Activated CD8-positive, alpha-beta memory T cell treated with anti-CD3 and anti-CD28 coated beads, Interleukin-2, amount 50 U/mL, for 48 hours (primary cell): Measurements from ENCODE around the gene HCN3.
"Not testable (repeated sequence)": the region's sequence is repeated elsewhere in the genome, so short reads cannot be mapped to it uniquely, and the experiment has no call there.

Experiments used
- DNase-seq: peaks from one replicate; pipeline ENCODE4 v3.0.0-alpha.2; 2020

The HCN3 gene

DNA sequence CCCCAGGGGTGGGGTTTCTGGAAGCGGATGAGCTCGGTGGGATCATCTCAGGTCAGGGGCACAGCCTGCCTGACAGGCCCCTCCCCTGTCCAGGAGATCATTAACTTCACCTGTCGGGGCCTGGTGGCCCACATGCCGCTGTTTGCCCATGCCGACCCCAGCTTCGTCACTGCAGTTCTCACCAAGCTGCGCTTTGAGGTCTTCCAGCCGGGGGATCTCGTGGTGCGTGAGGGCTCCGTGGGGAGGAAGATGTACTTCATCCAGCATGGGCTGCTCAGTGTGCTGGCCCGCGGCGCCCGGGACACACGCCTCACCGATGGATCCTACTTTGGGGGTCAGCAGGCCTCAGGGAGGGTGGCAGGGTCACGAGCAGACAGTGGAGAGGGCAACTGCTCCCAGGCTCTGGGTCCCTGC lies 8.4 kb downstream of the HCN3 start:
- no peak for DNase-seq

DNA sequence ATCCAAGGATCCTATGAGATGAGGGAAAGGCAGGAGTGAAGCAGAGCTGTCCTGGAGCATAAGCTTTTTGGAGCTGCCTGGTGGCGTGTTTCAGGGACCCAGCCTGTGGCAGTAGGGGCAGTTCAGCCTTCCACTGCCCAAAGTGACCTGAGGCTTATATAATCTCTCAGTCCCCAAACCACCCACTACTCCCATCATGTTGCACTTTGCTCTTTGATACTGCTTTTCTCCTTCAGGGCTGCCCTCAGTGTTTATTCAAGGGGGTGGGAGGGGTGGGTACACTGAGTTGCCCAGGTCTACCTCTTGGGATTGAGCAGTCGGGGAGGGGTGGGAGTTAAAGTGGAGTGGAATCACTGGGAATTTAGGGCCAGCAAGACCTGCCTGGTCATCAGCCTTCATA lies 9.3 kb downstream of the HCN3 start:
- DNase-seq: no peak

DNA sequence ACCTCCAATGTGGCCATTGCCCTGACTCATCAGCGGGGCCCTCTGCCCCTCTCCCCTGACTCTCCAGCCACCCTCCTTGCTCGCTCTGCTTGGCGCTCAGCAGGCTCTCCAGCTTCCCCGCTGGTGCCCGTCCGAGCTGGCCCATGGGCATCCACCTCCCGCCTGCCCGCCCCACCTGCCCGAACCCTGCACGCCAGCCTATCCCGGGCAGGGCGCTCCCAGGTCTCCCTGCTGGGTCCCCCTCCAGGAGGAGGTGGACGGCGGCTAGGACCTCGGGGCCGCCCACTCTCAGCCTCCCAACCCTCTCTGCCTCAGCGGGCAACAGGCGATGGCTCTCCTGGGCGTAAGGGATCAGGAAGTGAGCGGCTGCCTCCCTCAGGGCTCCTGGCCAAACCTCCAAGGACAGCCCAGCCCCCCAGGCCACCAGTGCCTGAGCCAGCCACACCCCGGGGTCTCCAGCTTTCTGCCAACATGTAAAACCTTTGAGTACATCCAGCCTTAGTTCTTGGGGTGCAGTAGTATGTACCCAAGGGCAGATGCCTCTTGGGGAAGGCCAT lies 10.8 kb downstream of the HCN3 start:
- DNase-seq: no peak

DNA sequence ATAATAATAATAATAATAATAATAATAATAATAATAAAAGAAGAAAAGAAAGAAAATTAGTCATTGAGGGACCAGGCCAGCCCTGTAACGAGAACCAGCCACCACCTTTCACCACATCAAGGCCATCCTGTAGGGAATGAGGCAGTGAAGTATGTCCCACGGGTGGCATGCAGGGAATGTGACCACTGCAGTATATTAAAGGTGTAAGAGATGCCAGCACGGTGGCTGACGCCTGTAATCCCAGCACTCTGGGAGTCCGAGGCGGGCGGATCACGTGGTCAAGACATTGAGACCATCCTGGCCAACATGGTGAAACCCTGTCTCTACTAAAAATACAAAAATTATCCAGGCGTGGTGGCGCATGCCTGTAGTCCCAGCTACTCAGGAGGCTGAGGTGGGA lies 13.7 kb downstream of the HCN3 start:
- DNase-seq: not testable (repeated sequence)

DNA sequence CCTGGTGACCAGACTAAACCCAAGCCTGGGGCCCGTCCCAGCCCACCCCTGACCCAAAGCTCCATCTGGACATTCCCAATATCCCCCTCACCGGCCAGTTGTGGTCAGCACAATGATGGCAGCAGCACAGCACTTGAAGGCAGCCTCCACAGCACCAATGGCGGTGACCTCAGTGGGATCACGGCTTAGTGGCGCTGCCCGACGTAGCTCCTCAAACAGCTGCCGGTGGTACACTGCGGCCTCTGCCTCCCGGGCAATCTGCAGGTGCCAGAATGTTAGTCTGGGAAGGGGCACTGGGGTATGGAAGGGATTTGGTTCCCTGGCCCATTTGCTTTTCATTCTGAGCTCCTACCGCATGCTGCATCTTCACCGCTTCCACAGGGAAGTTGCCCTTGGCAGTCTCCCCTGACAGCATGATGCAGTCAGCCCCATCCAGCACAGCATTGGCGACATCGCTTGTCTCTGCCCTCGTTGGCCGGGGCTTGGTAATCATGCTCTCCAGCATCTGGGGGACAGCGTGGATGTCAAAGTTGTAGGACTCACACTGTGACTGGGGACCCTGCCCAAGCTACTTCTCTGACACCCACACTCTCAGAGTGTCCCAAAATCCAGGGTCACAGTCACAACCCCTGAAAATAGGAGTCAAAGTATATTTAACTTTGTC lies 16.0 kb downstream of the HCN3 start:
- DNase-seq: no peak

DNA sequence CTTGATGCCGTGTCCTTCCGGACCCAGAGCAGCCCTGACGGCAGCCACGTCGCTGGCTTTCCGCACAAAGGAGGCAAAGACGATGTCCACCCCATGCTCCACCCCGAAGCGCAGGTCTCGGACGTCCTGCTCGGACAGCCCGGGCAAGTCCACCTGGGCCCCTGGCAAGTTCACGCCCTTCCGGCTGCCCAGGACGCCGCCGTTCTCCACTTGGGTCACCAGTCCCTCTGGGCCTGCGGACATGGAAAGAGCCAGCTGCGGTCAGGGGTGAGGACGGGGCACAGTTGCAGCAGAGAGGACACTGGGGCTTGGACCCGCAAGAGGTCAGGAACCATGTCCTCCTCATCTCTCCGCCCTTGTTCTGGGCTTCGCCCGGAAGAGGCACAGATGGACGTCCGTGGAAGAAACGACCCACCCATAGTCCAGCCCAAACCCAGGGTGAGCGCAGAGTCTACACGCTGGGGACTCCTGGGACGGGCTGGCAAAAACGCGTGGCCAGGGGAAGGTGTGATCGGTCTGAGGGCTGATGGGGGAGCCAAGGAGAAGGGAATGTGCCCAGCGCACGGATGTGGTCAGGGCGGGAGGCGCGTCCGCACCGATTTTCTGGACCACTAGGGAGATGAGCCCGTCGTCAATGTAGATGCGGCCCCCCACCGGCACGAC lies 17.4 kb downstream of the HCN3 start:
- DNase-seq: no peak

DNA sequence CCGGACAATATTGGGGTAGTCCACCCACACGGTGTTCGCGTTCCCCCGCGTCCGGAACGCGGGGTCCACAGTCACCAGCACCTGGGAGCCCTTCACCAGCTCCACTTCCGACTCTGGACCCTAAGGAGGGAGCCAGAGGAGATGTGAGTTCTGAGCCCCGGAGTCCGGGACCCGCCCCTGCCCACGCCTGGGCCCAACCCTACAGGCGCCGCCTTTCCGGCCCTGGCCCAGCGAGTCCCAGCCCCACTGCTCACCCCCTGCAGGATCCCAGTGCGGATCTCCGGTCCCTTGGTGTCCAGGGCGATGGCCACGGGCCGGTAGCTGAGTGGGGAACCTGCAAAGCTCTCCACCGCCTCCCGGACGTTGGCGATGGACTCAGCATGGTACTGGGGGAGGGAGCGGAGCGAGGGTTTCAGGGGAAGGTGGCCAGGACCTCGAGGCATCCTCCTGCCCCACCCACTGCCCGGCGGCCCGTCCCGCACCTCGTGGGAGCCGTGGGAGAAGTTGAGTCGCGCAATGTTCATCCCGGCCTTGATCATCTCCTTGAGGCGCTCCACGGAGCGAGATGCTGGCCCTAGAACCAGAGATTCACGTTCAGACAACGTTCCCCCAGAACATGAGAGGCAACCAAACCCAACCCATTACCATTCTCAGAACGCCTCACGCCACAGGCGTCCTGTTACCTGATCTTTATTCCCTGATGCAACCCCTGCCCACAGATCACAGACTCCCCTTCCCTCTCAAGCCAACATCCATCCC lies 18.1 kb downstream of the HCN3 start:
- DNase-seq: no peak

DNA sequence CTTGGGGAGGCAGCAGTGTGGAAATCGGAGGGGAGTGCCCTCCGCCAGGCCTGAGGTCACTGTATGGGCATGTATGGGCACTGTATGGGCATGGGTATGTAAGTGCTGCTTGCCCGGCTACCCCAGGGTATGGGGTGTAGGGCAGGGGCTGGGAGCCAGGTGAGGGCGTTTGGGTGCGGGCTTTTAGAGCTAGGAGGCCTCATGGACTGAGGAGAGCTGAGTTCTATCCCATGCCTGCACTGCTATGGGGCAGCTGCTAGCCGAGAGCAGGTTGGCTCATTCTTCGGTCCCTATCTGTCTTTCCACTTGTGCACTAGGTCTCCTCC lies 18.6 kb downstream of the HCN3 start:
- no peak for DNase-seq

DNA sequence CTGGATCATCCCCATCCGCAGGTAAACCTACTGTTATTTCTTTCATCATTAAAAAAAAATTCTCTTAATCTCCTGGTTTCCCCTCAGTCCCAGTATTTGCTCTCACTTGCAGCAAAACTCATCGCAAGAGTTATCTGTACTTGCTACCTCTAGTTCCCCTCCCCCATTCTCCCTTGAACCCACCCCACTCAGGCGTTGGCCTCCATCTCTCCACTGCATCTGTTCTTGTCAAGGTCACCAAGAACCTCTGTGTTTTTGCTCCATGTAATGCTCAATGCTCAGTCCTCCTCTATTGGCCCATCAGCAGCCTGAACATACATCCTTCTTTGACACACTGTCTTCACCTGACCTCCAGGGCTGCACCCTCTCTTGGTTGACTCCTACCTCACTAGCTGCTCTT lies 19.4 kb downstream of the HCN3 start:
- no peak for DNase-seq

DNA sequence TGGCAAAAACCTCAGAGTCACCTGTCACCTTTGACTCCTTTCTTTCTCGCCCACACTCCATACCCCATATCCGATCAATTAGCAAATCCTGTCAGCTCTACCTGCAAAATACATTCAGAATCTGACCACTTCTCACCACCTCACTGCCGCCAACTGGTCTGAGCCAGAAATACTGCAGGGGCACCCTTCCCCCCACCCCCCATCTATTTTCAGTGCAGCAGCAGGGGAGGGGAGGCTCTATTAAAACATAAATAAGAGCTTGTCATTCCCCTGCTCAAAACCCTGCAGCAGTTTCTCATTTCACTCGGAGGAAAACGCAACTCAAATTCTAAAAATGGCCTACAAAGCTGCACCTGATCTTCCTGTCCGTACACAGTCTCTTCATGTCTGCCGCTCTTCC lies 20.1 kb downstream of the HCN3 start:
- DNase-seq: no peak

DNA sequence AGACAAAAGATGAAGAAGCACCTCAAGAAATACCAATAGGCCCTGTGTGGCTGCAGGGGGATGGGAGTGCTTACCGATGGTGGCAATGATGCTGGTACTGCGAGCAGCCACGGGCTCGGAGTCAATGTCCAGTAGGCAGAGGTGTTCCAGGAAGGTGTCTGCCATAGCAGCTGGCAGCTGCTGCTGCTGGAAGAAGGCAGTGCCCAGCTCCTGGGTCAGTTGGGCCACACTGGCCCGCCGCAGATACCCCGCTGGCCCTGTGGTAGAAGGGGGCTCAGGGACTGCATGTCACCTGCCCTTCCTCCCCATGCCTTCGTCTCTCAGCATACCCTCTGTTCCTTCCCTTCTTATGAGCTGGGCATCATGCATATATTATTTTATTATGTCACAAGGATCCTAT lies 22.8 kb downstream of the HCN3 start:
- DNase-seq: no peak

DNA sequence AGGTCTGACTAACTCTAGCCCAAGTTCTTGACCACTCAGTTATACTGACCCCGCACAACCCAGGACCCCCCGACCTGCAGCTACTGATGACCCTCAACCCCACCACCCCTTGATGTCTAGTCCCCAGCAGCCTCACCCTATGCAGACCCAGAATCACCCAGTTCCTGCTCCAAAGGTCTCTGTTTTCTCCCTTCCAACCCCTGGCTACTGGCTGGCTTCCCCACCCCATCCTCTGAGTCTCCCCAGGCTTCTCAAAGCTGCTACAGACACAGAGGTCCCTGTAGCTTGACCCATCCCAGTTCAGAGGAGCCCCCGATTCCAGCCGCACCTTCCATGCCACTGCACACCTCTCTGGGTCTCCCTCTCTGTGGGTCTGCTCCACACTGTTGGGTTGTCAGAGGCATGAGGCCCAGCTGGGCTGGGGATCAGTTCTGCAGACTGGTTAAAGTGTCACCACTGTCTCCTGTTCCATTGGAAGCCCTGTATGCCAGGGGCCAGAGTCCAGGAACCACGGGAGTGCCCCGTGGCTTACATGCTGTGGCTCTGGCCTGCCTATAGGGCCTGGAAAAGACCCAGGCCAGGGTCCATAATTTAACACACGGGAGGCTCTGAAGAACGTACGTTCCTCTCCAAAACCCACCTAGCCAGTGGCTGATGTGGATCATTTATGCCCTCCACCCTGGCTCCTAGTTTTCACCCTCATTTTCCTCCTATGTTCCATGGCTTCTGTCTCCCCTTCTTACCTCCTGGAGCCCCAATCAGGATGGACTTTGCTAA lies 23.5 kb downstream of the HCN3 start:
- DNase-seq: no peak

DNA sequence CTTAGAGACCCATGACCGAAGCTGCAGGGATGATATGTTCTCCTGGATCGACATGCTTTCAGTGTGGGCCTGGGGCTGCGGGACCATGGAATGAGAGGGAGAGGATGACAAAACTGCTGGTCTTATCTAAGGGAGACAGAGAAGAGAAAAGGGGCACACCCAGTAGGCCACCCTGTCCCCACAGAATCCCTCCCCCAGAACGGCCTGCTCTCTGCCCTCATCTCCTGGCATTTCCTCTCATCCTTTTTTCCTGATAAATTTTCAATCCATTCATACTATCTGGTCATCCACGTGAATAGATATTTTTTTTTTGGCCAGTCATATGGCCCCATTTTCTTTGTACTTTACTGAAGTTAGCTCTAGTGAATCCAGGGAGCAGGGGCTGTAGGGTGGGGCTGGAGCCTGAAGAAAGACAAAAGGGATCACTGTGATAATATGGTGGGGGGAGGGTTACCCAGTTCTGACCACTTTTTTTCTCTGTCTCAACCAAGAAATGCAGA lies 24.1 kb downstream of the HCN3 start, which contains the start of gene PKLR:
TSS of gene PKLR (minus strand) at position 97 of the 500 bp plus-strand sequence. CDS start at position 54, 43 bp downstream.
- DNase-seq: no peak

DNA sequence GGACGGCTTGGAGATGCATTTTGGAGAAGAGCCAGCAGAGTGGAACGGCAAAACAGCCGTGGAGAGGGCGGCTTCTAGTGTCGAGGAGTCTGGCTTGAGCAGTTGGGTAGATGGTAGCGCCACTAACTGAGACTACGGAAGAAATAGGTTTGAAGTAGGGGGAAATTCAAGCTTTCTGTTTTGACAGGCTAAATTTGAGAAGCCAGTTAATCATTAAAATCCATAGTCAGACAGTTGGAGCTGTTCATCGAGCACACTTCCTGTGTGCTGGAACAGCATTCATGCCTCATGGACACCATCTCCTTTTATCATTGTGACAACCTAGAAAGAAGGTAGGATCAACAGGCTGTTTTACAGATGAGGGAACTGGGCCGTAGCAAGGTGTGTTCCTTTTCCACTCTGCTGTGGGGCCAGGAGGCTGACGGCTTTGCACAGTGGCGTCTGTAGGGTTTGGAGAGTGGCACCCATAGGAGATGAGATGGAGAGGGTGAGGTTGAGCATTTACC lies 27.3 kb downstream of the HCN3 start:
- no peak for DNase-seq

DNA sequence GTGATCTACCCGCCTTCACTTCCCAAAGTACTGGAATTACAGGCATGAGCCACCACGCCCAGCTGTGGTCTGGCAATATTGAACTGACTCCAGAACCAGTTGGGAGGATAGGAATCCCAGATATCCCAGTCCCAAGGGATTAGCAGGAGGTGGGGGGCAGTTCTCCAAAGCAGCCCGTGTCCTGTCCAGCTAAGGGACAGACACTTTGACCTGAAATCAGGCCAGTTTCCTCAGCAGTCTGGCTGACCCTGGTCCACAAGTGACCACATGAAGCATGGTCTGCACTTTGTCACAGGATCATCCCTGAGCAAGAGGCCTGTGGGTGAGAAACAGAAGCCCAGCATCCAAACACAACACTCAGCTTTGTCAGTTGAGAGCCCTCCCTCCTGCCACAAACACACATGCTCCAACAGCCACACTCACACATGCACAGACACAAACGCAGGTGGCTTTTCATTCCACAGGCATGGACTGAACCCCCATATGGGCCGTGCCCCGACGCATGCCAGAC lies 28.7 kb downstream of the HCN3 start:
- no peak for DNase-seq

DNA sequence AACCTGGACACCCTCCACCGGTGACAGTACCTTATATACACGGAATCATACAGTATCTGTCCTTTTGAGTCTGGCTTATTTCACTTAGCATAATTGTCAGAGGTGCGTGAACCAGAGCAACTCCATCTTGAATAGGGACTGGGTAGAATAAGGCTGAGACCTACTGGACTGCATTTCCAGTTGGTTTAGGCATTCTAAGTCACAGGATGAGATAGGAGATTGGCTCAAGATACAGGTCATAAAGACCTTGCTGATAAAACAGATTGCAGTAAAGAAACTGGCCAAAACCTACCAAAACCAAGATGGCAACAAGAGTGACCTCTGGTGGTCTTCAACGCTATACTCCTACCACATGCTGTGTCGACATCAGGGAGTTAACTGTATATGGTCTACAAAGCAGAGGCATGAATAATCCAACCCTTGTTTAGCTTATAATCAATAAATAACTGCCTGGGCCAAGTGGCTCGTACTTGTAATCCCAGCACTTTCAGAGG lies 30.0 kb downstream of the HCN3 start:
- no peak for DNase-seq

DNA sequence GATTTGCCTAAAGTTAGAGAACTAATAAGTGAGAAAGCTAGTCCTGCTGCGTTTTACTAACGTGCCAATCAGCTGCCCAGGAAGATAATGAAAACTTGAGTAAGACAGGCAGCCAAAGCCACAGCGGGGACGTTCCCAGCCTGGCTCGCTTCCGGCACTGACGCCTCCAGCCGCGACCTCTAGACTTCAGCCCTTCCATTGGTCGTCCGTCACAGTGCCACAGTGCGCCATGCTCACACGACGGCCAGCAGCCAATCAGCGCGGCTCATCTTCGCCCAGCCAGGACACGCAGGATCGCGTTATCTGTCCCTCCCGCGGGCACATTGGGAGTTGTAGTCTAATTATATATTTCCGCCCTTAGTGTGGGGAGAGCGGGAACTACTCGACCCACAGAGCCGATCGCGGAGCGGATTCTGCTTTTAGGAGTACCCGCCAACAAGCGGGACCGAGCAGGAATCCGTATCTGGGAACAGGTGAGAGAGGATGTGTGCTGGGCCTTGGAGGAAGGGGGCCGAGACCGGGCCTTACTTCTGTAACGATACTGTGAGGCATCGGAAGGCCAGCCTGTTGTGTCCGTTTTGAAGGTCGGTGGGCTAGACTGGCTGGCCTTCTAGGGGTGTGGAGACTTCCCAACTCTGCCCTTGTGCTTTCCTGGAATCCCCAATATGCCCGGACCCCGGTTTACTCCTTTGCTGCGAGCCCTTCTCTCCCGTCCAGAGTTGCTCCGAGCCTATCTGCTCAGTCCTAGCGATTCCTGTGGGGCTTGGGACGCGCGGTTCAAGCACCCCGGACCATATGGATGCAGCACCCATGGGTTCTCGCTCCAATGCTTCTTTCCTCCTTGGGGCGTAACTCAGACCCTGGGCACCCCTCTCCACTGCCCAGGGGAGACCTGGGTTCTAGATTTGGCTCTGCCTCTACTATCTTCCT lies 31.5 kb downstream of the HCN3 start, which contains the start of gene FDPS:
TSS of gene FDPS (plus strand) at position 374 of the 930 bp plus-strand sequence. CDS start 924 bp downstream, outside the sequence.
- peak; percentile 95 for DNase-seq

DNA sequence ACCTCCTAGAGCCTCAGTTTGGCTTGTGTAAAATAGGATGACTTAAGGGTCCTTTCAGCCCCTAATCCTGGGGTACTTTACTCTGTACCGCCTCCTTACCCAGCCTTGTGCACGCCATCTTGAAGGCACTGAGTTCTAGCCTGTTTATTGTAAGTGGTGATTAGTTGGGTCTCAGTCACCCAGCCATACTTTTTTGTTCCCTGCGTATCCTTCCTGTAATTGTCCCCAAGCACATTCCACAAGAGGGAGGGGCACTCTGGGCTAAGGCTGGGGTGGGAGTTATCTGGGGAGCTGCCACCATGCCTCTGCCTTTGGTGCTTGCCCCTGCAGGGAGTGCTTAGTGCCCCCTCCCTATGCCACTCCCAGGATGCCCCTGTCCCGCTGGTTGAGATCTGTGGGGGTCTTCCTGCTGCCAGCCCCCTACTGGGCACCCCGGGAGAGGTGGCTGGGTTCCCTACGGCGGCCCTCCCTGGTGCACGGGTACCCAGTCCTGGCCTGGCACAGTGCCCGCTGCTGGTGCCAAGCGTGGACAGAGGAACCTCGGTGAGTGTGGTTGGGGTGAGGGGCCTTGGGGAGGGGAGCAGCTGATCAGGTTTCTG lies 32.3 kb downstream of the HCN3 start:
- DNase-seq: no peak

DNA sequence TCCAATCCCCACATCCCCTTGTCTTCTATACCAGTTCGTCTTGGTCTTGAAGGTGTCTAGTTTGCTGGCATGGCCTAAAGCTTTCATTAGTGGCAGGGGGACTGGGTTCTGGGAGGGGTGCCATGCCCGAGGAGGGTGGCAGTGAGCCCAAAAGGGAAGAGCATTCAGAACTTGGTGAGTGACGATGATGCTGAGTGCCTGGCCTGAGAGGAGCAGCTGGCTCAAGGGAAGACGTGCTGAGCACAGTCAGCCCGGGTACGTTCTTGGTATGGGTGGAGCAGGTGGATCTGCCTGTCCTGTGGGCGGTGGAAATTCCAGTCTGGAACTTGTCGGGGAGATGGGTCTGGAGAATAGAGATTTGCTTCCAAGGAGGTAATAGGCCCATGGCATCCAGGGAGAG lies 36.0 kb downstream of the HCN3 start:
- DNase-seq: no peak

DNA sequence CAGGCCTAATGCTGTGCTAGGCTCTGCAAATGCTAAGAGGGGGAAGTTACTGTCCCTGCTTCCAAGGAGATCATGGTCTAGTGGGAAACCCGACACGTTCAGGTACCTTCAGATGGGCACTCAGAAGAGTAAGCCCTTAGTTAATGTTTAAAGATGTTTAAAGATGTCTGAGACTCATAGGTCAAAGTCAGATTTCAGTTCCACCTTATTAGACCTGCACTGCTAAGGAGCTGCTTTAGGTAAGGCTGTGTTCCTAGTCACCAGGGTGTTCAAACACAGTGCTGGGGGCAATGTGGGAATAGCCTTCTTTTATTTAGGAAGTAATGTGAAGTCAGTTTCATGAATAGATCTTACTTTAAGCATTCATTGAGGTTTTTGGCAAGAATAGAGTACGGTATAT lies 39.7 kb downstream of the HCN3 start:
- DNase-seq: no peak

DNA sequence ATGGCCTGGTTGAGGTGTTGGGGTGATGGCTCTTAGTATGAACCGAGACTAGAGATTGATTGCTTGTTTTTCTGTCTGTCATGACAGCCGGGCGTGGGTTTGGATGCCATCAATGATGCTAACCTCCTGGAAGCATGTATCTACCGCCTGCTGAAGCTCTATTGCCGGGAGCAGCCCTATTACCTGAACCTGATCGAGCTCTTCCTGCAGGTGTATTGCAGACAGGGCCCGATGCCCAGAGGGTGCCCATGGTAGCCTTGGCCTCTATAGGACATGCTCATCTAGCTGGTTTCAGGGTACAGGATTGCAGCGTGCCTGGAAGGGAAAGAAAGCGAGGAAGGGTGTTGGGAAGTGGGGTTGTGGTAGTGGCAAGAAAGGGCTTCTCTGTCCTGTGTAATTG lies 40.8 kb downstream of the HCN3 start:
- no peak for DNase-seq
